BE2C (cell line): ENCODE measurements around the gene SPATA9.
A peak's percentile ranks its signal among the peaks of the same experiment; 100 is the strongest.

Experiments used
- DNase-seq: peaks from one replicate; pipeline ENCODE4 v3.0.0-alpha.2; 2020
- H3K27me3 ChIP-seq: fragments of 250-450 bp; sonication (Bioruptor Pico); 2 replicates; pipeline ENCODE4 v1.5.1; 2020; ENCODE audit warnings: mild to moderate bottlenecking
- H3K36me3 ChIP-seq: fragments of 250-450 bp; sonication (Bioruptor Pico); 2 replicates; pipeline ENCODE4 v1.5.1; 2020; ENCODE audit warnings: mild to moderate bottlenecking
- H3K4me1 ChIP-seq: fragments of 250-450 bp; sonication (Bioruptor Pico); 2 replicates; pipeline ENCODE4 v1.5.1; 2020
- H3K4me3 ChIP-seq: 2 replicates; pipeline ENCODE4 v1.5.1; 2011; ENCODE audit warnings: low read depth, low read length
- H3K9me3 ChIP-seq: fragments of 250-450 bp; sonication (Bioruptor Pico); 2 replicates; pipeline ENCODE4 v1.5.1; 2020
- CTCF ChIP-seq: IDR thresholded peaks from 2 replicates; pipeline ENCODE4 v1.5.1; 2012; ENCODE audit warnings: mild to moderate bottlenecking, low read depth, low read length

The SPATA9 gene

GRCh38 chr5:95621839-95622629 lies 60.8 kb downstream of the SPATA9 start:
- no peaks in the 10 kb centered on the region for H3K9me3 ChIP-seq
- H3K27me3 ChIP-seq: no peaks in the 10 kb centered on the region
- H3K36me3 ChIP-seq: no peaks in the 10 kb centered on the region
- H3K4me3 ChIP-seq: no peak overlapping the region
- no peaks in the 10 kb centered on the region; the same call in 1 of the 2 replicates for H3K4me1 ChIP-seq
- DNase-seq: no peak
- no peak for TF ChIP-seq CTCF

GRCh38 chr5:95620870-95621838 lies 61.6 kb downstream of the SPATA9 start:
- DNase-seq: peak; percentile 67
- no peaks in the 10 kb centered on the region; the same call in 1 of the 2 replicates for H3K4me1 ChIP-seq
- TF ChIP-seq CTCF: peak; percentile 4; the same call in 1 of the 2 replicates
- H3K9me3 ChIP-seq: no peaks in the 10 kb centered on the region
- peak overlapping the region; percentile 51 for H3K4me3 ChIP-seq
- no peaks in the 10 kb centered on the region for H3K36me3 ChIP-seq
- H3K27me3 ChIP-seq: no peaks in the 10 kb centered on the region

- Histone ChIP-seq H3K4me3 (peak within 1 kb of the TSS; percentile 51), H3K4me1 (no peaks in the 10 kb centered on the region; the same call in 1 of the 2 replicates), H3K27me3 (no peaks in the 10 kb centered on the region), H3K9me3 (no peaks in the 10 kb centered on the region), H3K36me3 (no peaks in the 10 kb centered on the region)
- TF ChIP-seq CTCF: no peak
- peak; percentile 86 for DNase-seq
Measured at GRCh38 chr5:95620030-95620869, 62.5 kb downstream of the SPATA9 start, which contains the start of gene GPR150. Gene GPR150, plus strand, starts transcription at chr5:95620087. Its CDS starts 189 bp downstream, at chr5:95620276.

- no peak for TF ChIP-seq CTCF
- no peaks in the 10 kb centered on the region; the same call in 1 of the 2 replicates for H3K4me1 ChIP-seq
- DNase-seq: no peak
Measured at GRCh38 chr5:95619514-95620029, 63.2 kb downstream of the SPATA9 start.

GRCh38 chr5:95619096-95619495 lies 63.7 kb downstream of the SPATA9 start:
- no peak for DNase-seq
- no peaks in the 10 kb centered on the region for H3K27me3 ChIP-seq

More at GRCh38 chr5:95619514-95620029, 63.2 kb downstream of the SPATA9 start:
- no peaks in the 10 kb centered on the region for H3K27me3 ChIP-seq
- no peaks in the 10 kb centered on the region for H3K36me3 ChIP-seq
- no peak overlapping the region for H3K4me3 ChIP-seq
- no peaks in the 10 kb centered on the region for H3K9me3 ChIP-seq

More at GRCh38 chr5:95619096-95619495, 63.7 kb downstream of the SPATA9 start:
- no peak for TF ChIP-seq CTCF
- no peak overlapping the region for H3K4me3 ChIP-seq
- no peaks in the 10 kb centered on the region for H3K36me3 ChIP-seq
- no peaks in the 10 kb centered on the region; the same call in 1 of the 2 replicates for H3K4me1 ChIP-seq
- H3K9me3 ChIP-seq: no peaks in the 10 kb centered on the region
